ENCODE data around the gene LRRC19.

The LRRC19 gene

DNA sequence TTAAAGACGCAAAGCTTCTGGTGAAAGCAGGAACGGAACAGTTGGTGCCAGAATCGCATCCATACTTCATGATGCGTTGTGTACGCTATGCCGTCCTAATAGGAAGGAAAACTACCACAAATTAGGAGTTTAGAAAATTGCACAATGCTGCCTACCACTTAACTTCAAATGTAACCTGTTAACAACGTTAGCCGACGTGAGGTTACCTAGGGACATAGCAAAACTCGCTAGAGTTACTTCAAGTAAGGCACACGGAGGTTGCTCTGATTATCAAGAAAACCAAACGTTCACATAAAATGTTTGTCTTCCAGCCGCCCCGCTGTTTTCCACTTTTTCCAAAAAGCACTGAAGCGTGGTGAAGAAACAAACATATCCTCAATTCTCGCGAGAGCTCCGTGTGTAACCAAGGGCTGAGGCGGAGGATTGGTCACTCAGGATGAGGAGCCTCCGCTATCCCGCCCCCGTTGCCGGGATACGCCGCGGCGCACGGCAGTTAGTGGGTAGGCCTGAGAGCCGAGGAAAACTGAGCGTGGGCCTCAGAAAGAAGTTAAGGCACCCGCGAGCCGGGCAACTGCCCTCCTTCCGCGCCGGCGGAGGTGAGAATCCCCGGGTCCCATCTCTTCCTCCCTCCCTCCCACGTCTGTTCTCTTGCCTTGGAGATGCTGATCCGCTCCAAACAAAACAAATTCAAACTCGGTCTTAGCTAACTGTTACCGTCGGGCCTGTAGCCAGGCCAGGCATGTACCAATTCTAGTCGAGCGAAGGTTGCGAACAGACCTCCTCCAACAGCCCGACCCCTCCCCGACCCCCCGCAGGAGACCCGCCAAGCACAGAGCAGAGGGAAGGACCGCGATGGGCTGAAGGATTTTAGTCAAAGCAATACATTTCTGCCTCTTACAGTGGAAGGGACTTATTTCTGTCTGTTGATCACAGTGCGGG, 49.3 kb downstream of the LRRC19 start, which contains the start of gene IFT74:
Gene IFT74 (plus strand): TSS at position 492 of the 939 bp plus-strand sequence. CDS start 5,556 bp downstream, outside the sequence.
- peak; percentile 99 for DNase-seq (ENCODE audit: low spot score)

DNA sequence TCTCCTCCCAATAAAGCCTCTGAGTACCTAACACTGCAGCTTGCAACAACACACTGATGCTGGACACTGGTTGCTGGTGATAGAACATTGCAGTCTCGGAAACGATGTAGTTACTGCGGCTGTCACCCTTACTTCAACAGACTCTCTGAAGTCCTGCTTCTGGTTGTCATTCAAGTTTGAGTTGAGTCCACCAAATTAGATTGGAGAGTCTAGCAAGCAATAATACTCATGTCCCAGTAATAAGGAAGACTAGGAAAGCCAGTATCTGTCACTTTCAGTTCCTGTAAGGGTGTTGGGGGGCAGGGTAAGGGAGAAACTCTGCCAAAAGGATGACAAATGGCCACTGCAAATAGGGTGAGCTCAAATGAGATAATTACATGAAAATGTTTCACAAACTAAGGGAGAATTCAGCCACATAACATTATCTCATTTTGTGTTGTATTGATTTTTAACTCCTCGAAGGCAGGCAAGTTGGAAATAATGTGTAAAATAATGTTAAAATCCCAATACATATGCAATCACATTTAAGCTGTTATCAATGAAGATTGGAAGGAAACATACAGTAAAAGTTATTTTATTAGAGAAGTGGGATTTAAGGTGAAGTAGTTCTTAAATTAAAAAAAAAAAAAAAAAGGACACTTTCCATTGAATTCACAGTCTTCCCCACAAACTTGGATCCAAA, 50.1 kb downstream of the LRRC19 start:
- peak; percentile 33 for DNase-seq (ENCODE audit: low spot score)

DNA sequence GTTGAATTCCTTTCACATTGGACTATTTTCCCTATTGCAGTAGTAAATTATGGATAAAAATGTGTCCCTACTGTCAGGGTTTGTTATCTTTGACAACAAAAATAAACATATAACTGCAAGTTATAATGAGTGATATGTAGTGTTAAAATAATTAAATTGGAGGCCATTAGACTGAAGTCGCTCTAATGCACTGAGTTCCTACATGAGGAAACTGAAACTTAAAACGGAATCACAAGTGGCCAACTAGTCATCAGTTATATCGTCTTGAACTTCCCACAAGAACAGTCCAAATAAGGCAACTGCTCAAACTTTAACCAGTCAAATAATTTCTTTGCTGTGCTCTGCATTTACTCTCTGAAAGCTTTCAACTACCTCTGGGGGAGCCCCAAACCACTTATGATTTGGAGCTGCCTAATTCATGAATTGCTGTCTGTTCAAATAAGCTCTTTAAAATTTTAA, 51.4 kb downstream of the LRRC19 start:
- no peak for DNase-seq (ENCODE audit: low spot score)

DNA sequence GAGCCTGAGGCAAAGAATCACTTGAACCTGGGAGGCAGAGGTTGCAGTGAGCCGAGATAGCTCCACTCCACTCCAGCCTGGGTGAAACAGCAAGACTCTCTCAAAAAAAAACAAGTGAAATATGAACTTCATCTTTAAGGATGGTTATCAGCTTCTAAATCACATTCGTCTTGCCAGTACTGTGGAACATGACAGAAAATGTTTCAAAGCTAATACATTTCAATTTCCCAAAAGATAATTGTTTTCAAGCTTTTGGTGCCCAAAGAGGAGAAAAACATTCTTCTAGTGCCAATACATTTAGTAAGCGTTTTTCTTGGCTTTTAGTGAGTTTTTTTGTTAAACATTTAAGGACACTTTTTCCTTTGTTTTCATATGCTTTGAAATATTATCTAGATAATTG, 53.7 kb downstream of the LRRC19 start:
- no peak for DNase-seq (ENCODE audit: low spot score)

DNA sequence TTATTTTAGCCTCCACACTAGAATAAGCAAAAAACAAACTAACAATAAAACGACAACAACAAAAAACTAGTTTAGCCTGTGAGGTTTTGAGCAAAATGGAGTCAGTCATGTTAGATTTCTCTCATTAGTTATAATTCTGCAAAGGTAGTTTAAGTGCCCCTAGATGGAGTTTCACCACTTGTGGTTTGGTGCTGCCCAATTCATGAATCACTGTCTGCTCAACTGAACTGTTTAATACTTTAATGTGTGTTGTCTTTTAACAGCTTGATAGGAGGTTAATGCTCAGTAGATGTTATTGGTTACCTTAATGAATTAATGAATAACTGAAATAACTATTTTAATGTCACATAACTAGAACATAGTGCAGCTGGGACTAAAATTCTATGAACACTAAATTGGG, 55.0 kb downstream of the LRRC19 start:
- DNase-seq (ENCODE audit: low spot score), result no peak

DNA sequence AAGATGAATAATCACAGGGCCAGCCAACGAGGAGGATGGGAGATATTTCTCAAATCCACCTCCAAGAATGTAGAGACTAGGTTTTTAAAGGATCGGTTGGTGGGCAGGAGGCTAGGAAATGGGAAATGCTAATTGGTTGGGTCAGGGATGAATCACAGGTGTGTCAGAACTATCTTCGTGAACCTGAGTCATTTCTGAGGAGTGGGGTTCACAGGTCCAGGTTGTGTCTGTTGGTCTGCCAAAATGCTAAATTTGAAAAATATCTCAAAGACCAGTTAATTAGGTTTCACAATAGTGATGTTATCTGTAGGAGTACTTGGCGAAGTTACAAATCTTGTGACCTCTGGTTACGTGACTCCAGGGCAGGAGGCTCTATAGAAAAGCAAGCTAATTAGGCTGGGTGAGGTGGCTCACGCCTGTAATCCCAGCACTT, 55.8 kb downstream of the LRRC19 start:
- no peak for DNase-seq (ENCODE audit: low spot score)

DNA sequence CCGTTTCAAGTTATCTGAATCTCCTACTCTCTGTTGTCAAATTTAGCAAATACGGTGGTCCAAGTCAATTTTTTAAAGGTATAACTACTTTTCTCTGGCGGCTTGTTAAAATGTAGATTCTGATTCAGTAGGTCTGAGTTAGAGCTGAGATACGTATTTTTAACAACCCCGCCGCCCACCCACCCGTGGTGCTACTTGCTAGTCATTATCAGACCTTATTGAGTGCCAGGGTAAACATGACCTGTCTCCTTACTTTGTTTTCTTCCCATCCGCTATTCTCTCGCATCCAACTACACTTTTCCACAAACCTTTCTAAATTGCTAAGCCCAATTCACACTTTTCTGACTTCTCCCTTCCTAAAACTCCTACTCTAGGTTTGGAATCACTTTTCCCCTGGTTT, 57.7 kb downstream of the LRRC19 start:
- DNase-seq (ENCODE audit: low spot score), result no peak

DNA sequence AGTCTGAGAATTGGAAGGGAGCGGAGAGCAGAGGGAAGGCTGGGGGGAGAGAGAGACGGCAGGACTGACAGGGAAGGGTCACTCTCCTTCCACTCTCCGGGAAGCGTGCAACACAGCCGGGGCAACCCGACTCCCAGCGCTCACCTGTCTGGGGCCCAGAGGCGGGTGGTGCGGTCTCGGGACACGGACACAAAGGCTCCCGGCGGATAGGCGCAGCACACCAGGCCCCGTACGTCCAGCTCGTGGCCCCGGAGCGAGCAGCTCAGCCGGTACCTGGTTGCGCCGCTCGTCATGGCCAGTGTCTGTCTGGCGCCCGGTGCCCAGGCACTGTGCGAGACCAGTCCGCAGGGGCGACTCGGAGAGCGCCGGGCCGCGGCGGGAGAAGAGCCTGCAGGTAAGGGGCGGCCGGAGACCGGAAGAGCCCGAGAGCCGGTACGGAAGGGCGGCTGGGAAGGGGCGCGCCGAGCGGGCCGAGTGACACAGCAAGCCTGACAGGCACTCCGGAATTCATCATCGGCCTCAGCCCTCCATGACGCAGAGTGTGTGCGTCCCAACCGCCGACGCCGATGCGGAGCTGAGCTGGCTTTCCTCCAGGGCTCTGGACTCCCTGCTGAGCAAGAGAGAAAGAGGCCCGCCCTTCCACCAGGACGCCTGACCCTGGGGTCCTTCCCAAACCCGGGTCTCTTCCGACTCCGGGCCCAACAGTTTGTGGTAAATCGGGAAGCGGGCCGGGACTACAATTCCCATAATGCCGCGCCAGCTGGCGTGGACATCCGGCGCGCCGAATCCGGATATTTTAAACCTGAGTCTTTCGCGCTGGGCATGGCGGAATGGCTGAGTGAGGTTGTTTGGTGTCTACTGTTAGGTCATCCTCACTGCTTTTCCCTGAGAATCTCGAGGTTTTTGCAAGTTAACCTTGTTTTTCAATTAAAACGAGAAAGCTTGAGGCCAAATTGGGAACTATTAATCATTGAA, 58.4 kb downstream of the LRRC19 start, which contains the start of gene PLAA:
Gene PLAA (minus strand): TSS at position 490 of the 975 bp plus-strand sequence. CDS start 197 bp downstream, at position 293.
- DNase-seq (ENCODE audit: low spot score), result peak; percentile 95

DNA sequence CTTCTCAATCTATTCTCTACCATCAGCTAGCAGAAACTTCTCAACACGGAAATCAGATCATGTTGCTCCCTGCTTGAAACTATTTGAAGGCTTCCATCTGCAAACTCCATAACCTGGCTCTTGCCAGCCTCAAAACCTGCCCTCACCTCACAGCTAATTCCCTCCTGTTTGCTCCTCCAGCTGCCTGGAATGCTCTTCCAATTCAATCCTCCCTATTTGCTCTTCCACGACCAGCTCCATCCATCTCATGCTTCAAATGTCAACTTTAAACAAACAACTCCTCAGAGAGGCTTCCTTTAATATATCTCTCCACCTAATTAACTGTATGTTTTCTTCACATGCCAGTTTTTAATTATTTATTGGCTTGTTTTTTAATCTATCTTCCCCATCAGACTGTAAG, 59.9 kb downstream of the LRRC19 start:
- no peak for DNase-seq (ENCODE audit: low spot score)

All from AG20443 (cell line).